Peyer's patch (tissue), 4 donors: ENCODE measurements around the gene ABI3.
"Not testable (repeated sequence)": the region's sequence is repeated elsewhere in the genome, so short reads cannot be mapped to it uniquely, and the experiment has no call there.

ENCODE experiments used
- POLR2A ChIP-seq, 2 donors: fragments of 450-650 bp; IDR thresholded peaks; one replicate each; pipeline ENCODE4 v1.5.1; 2017; ENCODE audit warnings: antibody characterized with exemption in 2 of 2, mild to moderate bottlenecking in 2 of 2, moderate library complexity in 2 of 2
- TF ChIP-seq, protein P1 (sequence below), 6 experiments: fragments of 450-650 bp in 4 of 6; fragments of 200-600 bp in 2 of 6; sonication (generic) in 1 of 6; IDR thresholded peaks; one replicate each; pipeline ENCODE4 v1.5.1; 2017 to 2019; ENCODE audit warnings: antibody characterized with exemption in 6 of 6, mild to moderate bottlenecking in 3 of 6, moderate library complexity in 1 of 6

DNA sequence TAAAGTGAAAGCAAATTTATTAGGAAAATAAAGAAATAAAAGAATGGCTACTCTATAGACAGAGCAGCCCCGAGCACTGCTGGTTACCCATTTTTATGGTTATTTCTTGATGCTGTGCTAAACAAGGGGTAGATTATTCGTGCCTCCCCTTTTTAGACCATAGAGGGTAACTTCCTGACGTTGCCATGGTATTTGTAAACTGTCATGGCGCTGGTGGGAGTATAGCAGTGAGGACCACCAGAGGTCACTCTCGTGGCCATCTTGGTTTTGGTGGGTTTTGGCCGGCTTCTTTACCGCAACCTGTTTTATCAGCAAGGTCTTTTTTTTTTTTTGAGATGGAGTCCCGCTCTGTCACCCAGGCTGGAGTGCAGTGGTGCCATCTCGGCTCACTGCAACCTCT lies 51.0 kb downstream of the ABI3 start:
- TF ChIP-seq, protein P1, sequence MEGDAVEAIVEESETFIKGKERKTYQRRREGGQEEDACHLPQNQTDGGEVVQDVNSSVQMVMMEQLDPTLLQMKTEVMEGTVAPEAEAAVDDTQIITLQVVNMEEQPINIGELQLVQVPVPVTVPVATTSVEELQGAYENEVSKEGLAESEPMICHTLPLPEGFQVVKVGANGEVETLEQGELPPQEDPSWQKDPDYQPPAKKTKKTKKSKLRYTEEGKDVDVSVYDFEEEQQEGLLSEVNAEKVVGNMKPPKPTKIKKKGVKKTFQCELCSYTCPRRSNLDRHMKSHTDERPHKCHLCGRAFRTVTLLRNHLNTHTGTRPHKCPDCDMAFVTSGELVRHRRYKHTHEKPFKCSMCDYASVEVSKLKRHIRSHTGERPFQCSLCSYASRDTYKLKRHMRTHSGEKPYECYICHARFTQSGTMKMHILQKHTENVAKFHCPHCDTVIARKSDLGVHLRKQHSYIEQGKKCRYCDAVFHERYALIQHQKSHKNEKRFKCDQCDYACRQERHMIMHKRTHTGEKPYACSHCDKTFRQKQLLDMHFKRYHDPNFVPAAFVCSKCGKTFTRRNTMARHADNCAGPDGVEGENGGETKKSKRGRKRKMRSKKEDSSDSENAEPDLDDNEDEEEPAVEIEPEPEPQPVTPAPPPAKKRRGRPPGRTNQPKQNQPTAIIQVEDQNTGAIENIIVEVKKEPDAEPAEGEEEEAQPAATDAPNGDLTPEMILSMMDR (IDR thresholded peaks at IDR 0.05), result not testable (repeated sequence)
- not testable (repeated sequence) for TF ChIP-seq POLR2A (IDR thresholded peaks at IDR 0.05)
